AG08396 (cell line): Measurements from ENCODE around the gene PGAP2.
"Not testable (repeated sequence)": the region's sequence is repeated elsewhere in the genome, so short reads cannot be mapped to it uniquely, and the experiment has no call there.

Source experiments
- DNase-seq: peaks from one replicate; pipeline ENCODE4 v3.0.0; 2012; ENCODE audit warnings: low spot score, mixed read lengths

PGAP2 gene

DNA sequence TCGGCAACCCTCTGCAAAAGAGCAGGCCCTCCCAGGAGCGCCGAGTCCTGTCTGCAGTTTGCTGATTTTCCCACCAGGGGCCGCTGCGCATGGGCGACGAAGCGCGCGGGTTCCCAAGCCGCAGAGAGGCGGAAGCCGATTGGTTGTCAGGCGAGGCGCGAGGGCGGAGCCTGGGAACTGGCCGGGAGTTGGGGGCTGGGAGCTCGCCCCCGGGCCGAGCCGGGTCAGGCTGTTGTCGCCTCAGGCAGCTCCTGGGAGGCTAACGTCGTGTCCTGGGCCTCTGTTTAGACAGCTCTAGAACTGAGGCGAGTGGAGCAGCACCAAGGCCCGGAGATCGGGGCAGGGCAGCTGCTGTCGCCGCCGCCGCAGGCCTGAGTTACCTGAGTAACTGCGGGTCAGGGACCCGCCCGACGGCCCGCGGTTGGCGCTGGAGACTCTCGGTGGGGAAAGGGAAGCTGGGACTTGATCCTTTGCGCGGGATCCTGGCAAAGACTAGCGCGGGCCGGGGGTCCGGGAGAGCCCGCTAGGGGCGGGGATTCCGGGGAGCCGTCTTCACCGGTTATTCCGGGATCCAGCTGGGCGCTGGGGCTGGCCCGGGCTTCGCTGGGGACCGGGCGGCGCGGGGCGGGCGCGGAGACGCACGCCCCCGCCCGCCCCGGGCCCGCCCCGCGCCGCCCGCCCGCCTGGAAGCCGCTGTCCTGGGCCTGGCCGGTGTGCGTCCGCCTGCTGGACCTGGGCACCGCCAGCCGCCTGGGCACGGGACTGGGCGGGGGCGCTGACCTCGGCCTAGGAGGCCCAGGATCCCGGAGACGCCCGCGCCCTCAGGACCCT is 46.8 kb downstream of the PGAP2 start, which contains the start of gene STIM1:
TSS of gene STIM1 (plus strand) at position 688 of the 831 bp plus-strand sequence. CDS start 607 bp downstream, outside the sequence.
- peak; percentile 96 for DNase-seq

GRCh38 chr11:3855808-3856491 is 47.6 kb downstream of the PGAP2 start:
- DNase-seq = peak; percentile 46

DNA sequence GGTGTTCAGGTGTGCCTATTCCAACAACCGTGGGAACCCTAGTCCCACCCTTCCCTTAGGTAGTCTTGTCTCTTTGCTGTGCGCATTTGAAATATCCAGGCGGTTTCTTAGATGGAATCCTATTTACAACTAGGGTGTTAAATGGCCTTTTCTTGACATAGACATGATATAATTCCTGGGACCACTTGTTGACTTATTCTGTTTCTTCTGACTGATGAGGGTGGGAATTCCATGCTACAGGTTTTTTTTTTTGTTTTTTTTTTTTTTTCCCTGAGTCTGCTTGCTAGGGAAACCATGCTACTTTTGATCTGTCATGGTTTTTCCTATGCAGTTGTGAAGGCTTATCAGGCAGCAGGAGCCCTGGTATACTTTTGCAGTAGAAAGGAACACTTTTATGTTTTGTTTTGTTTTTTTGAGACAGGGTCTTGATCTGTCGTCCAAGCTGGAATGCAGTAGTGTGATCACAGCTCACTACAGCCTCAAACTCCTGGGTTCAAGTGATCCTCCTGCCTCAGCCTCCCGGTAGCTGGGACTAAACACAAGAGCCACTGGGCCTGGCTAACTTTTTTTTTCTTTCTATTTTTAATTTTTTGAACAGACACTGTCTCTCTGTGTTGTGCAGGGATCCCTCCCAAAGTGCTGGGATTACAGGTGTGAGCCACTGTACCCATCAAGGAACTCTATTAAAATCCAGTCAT is 48.6 kb downstream of the PGAP2 start:
- no peak for DNase-seq

DNA sequence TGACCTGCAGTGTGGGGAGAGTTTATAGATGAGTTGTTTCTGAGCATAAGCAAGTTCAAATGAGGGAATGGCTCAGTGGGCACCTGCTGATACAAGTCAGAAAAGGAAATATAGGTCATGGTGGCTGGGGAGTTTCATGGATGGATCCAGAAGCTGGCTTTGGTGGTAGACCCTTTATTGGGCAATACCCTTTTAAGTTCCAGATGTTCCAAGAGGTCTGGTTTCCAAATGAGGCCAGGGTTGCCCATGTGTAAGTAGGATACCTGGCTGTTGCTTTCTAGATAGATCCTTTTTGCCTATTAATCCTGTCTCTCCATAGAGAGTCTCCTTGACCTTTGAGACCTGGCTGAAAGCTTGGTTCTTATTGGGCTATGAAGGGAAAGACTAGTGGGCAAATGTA is 49.3 kb downstream of the PGAP2 start:
- no peak for DNase-seq

- DNase-seq = no peak
These were observed 51.1 kb downstream of the PGAP2 start for GRCh38 chr11:3859373-3859881.

DNA sequence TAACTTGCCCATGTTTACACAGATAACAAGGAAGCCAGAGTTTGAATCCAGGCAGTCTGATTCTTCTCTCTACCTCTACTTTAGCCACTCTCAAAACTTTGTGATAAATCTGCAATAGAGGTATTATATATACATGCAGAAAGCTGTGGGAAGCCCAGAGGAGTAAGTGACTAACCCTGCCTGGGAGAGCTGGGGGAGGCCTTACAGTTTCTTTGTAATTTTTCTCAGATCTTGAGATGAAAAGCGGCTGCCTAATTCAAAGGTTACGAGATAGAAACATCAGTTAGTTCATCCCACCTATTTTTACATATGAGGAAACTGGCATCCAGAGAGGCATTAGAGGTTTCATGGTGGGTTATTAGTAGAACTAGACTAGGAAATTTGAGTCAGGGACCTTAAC is 52.0 kb downstream of the PGAP2 start:
- no peak for DNase-seq

GRCh38 chr11:3860898-3861393 is 52.6 kb downstream of the PGAP2 start:
- DNase-seq = not testable (repeated sequence)

GRCh38 chr11:3861683-3862082 is 53.3 kb downstream of the PGAP2 start:
- DNase-seq = no peak

GRCh38 chr11:3865388-3866193 is 57.2 kb downstream of the PGAP2 start:
- DNase-seq = peak; percentile 43

DNA sequence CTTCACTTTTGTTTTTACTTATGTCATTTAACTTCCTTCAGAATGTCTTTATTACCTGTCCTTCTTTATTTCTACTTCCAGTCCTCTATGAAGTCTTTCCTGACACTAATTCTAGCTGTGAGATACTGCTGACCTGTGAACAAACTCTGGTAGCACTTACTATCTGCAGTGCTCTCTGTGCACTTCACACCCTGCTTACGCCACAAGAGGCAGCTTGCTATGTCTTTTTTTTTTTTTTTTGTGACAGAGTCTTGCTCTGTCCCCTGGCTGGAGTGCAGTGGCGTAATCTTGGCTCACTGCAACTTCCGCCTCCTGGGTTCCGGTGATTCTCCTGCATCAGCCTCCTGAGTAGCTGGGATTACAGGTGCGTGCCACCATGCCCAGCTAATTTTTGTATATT is 57.8 kb downstream of the PGAP2 start:
- no peak for DNase-seq

GRCh38 chr11:3866836-3867208 is 58.5 kb downstream of the PGAP2 start:
- no peak for DNase-seq

- DNase-seq = no peak
These were observed 59.1 kb downstream of the PGAP2 start for GRCh38 chr11:3867209-3868091.

DNA sequence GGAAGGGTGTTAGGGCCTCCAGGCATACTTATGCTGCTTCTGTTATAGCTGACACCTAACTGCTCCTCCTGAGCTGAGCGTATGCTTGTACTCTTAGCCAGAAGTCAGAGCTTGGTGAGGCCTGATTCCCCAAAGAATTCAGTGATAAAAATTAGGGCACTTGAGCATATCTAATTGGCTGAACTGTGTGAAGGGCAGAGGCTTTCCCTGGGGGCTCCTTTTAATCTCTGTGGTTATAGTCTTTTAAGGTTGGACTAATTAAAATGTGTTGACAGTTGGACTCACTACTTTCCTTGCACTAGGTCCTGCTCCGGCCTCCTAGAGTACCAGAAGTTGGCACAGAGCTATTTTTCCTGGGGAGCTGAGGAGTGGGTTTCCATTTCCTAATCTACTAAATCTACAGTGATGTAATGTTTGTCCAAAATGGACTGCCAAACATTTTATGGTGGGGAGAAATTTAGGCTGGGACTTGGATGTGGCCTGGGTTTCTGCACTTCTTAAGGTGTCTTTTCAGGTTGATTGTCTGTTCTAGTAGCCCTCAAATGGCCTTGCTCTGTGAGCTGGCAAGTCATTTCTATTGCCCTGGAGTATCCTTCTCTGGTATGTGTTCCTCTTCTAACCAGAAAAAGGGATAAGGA is 65.5 kb downstream of the PGAP2 start:
- no peak for DNase-seq
